H1 (cell line): ENCODE measurements around the gene FRS2. TPM values are rescaled to one million over a fixed set of nuclear protein-coding genes. Genes with fewer than 3 reads are reported as not detected.

Experiments
- CTCF ChIA-PET: fragments of 300-600 bp; sonication (Branson Sonifier 250); formaldehyde crosslinking; loops from one replicate; lab custom pipeline; 2021; ENCODE audit not compliant: partially characterized antibody; lab: Charles Lee
- POLR2A ChIA-PET: fragments of 300-600 bp; sonication (Branson Sonifier 250); formaldehyde crosslinking; loops from one replicate; lab custom pipeline; 2021; ENCODE audit warnings: inconsistent platforms; ENCODE audit not compliant: partially characterized antibody; lab: Charles Lee
- DNase-seq, 2 experiments: peaks; one replicate each; pipeline versions ENCODE4 v3.0.0 to v3.0.0-alpha.2; 2010 to 2022; ENCODE audit warnings: low spot score in 2 of 2, low read depth in 1 of 2, mixed read lengths in 1 of 2
- FAIRE-seq: peaks from 2 replicates; lab custom pipeline; 2011; peaks lifted over from hg19 to GRCh38; lab: Jason Lieb, UNC
- H2AFZ ChIP-seq: 2 replicates; pipeline ENCODE4 v1.8.1; 2012; ENCODE audit warnings: low read length, inconsistent platforms
- H2AK5ac ChIP-seq: 2 replicates; pipeline ENCODE4 v1.6.1; 2013; ENCODE audit warnings: low read depth, low read length
- H2BK120ac ChIP-seq: replicated peaks from 2 replicates; pipeline ENCODE3; 2013; ENCODE audit warnings: low read depth, low read length, inconsistent platforms
- H2BK12ac ChIP-seq: 2 replicates; pipeline ENCODE4 v1.6.1; 2013; ENCODE audit warnings: low read depth, low read length
- H2BK15ac ChIP-seq: 2 replicates; pipeline ENCODE4 v1.6.1; 2013; ENCODE audit warnings: low read length
- H2BK20ac ChIP-seq: 2 replicates; pipeline ENCODE4 v1.6.1; 2013; ENCODE audit warnings: low read length
- H2BK5ac ChIP-seq: 2 replicates; pipeline ENCODE4 v1.6.1; 2013; ENCODE audit warnings: low read depth, low read length
- H3K14ac ChIP-seq: 2 replicates; pipeline ENCODE4 v1.6.1; 2013; ENCODE audit warnings: inconsistent platforms; ENCODE audit not compliant: insufficient read length
- H3K18ac ChIP-seq: 2 replicates; pipeline ENCODE4 v1.6.1; 2013; ENCODE audit warnings: low read length; ENCODE audit errors: extremely low read depth
- H3K23ac ChIP-seq: 2 replicates; pipeline ENCODE4 v1.6.1; 2013; ENCODE audit warnings: inconsistent platforms; ENCODE audit not compliant: insufficient read length
- H3K23me2 ChIP-seq: 2 replicates; pipeline ENCODE4 v1.6.1; 2013; ENCODE audit warnings: low read depth, low read length
- H3K27ac ChIP-seq: 2 replicates; pipeline ENCODE4 v1.6.1; 2011; ENCODE audit warnings: low read depth, low read length, inconsistent platforms
- H3K27me3 ChIP-seq, 4 experiments: replicated peaks in 1 of 4; 1 replicate in 1 of 4; 2 replicates in 3 of 4; pipeline versions ENCODE4 v1.6.1 to v1.8.1; 2011 to 2013; ENCODE audit warnings: low read length in 3 of 4, mild to moderate bottlenecking in 3 of 4, inconsistent platforms in 2 of 4, mixed read lengths in 2 of 4, moderate library complexity in 1 of 4; ENCODE audit not compliant: control insufficient read depth in 3 of 4, insufficient read depth in 3 of 4; ENCODE audit errors: extremely low read depth in 1 of 4
- H3K36me3 ChIP-seq, 4 experiments: 2 replicates each; pipeline versions ENCODE4 v1.6.1 to v1.8.1; 2011 to 2013; ENCODE audit warnings: mild to moderate bottlenecking in 4 of 4, low read length in 3 of 4, moderate library complexity in 2 of 4, control low read depth in 1 of 4, inconsistent platforms in 1 of 4; ENCODE audit not compliant: insufficient read depth in 4 of 4, control insufficient read depth in 2 of 4
- H3K4ac ChIP-seq: replicated peaks from 2 replicates; pipeline ENCODE3; 2013; ENCODE audit warnings: low read length, low read depth, mixed read lengths, inconsistent platforms; ENCODE audit not compliant: insufficient read length
- H3K4me1 ChIP-seq, 4 experiments: replicated peaks in 1 of 4; 1 replicate in 1 of 4; 2 replicates in 3 of 4; pipeline versions ENCODE4 v1.6.1 to v1.8.1; 2011 to 2013; ENCODE audit warnings: low read length in 3 of 4, inconsistent platforms in 2 of 4, mixed read lengths in 1 of 4; ENCODE audit not compliant: insufficient read depth in 4 of 4, control insufficient read depth in 3 of 4
- H3K4me2 ChIP-seq, 2 experiments: 2 replicates each; pipeline versions ENCODE4 v1.6.1 to v1.8.1; 2011 to 2013; ENCODE audit warnings: low read depth in 2 of 2, low read length in 2 of 2, control low read depth in 1 of 2, inconsistent platforms in 1 of 2, mild to moderate bottlenecking in 1 of 2; ENCODE audit not compliant: insufficient read depth in 1 of 2
- H3K4me3 ChIP-seq, 4 experiments: fragments of 200-600, 300-600 bp in 1 of 4; sonication (generic), shearing (Covaris generic), sonication (Bioruptor Twin) in 1 of 4; 2 replicates each; pipeline versions ENCODE4 v1.5.1 to v1.8.1; 2011 to 2016; ENCODE audit warnings: low read length in 4 of 4, low read depth in 3 of 4, control low read depth in 2 of 4, inconsistent platforms in 2 of 4, mild to moderate bottlenecking in 2 of 4, mixed read lengths in 1 of 4, moderate library complexity in 1 of 4; ENCODE audit not compliant: insufficient read depth in 2 of 4; ENCODE audit errors: extremely low read depth in 1 of 4
- H3K56ac ChIP-seq: replicated peaks from 2 replicates; pipeline ENCODE3; 2013; ENCODE audit warnings: low read depth, mild to moderate bottlenecking, mixed read lengths, low read length, inconsistent platforms; ENCODE audit not compliant: insufficient read length
- H3K79me1 ChIP-seq: 2 replicates; pipeline ENCODE4 v1.6.1; 2013; ENCODE audit warnings: low read depth, low read length, control low read depth
- H3K79me2 ChIP-seq, 2 experiments: 2 replicates each; pipeline versions ENCODE4 v1.6.1 to v1.8.1; 2012 to 2013; ENCODE audit warnings: low read length in 2 of 2, mild to moderate bottlenecking in 2 of 2, inconsistent platforms in 1 of 2; ENCODE audit not compliant: insufficient read depth in 2 of 2, control insufficient read depth in 1 of 2
- H3K9ac ChIP-seq, 4 experiments: replicated peaks in 1 of 4; 1 replicate in 1 of 4; 2 replicates in 3 of 4; pipeline versions ENCODE4 v1.6.1 to v1.8.1; 2011 to 2013; ENCODE audit warnings: low read depth in 3 of 4, low read length in 3 of 4, control low read depth in 2 of 4, mild to moderate bottlenecking in 2 of 4, moderate library complexity in 2 of 4, inconsistent platforms in 1 of 4; ENCODE audit errors: extremely low read depth in 1 of 4
- H3K9me3 ChIP-seq, 2 experiments: 2 replicates each; pipeline versions ENCODE4 v1.6.1 to v1.8.1; 2012 to 2013; ENCODE audit warnings: mild to moderate bottlenecking in 2 of 2, moderate library complexity in 2 of 2, control low read depth in 1 of 2, inconsistent platforms in 1 of 2, low read depth in 1 of 2, low read length in 1 of 2, mixed read lengths in 1 of 2; ENCODE audit not compliant: insufficient read depth in 2 of 2
- H4K20me1 ChIP-seq, 2 experiments: replicated peaks in 1 of 2; 2 replicates each; pipeline versions ENCODE3 to v1.8.1; 2011 to 2013; ENCODE audit warnings: inconsistent platforms in 2 of 2, low read length in 2 of 2, mild to moderate bottlenecking in 1 of 2; ENCODE audit not compliant: insufficient read depth in 2 of 2, control insufficient read depth in 1 of 2
- H4K5ac ChIP-seq: 2 replicates; pipeline ENCODE4 v1.6.1; 2013; ENCODE audit warnings: low read length, low read depth, mixed read lengths, inconsistent platforms; ENCODE audit not compliant: insufficient read length
- H4K8ac ChIP-seq: 2 replicates; pipeline ENCODE4 v1.8.0; 2013; ENCODE audit warnings: mild to moderate bottlenecking, moderate library complexity, low read length, inconsistent platforms; ENCODE audit not compliant: insufficient read depth; ENCODE audit errors: extremely low read depth
- H4K91ac ChIP-seq: replicated peaks from 2 replicates; pipeline ENCODE3; 2013; ENCODE audit warnings: low read length, mixed read lengths, inconsistent platforms; ENCODE audit not compliant: insufficient read length
- CHD1 ChIP-seq: IDR thresholded peaks from 2 replicates; pipeline ENCODE4 v1.6.1; 2012; ENCODE audit warnings: low read depth, low read length, improper control_type of control experiment
- EZH2 ChIP-seq: fragments of 200-600 bp; sonication (generic); IDR thresholded peaks from 2 replicates; pipeline ENCODE4 v1.7.1; 2012; ENCODE audit warnings: low read depth, mild to moderate bottlenecking, moderate library complexity, low read length, inconsistent platforms; ENCODE audit not compliant: severe bottlenecking
- GABPA ChIP-seq: IDR thresholded peaks from 2 replicates; pipeline ENCODE4 v1.6.1; 2011; ENCODE audit warnings: mild to moderate bottlenecking, low read length, moderate library complexity, borderline replicate concordance; ENCODE audit not compliant: insufficient read depth
- HDAC2 ChIP-seq, 2 experiments: fragments of 300-600 bp in 1 of 2; sonication (generic) in 1 of 2; IDR thresholded peaks; 2 replicates each; pipeline ENCODE4 v1.6.1; 2011 to 2012; ENCODE audit warnings: low read depth in 2 of 2, low read length in 2 of 2, mild to moderate bottlenecking in 2 of 2, moderate library complexity in 2 of 2, borderline replicate concordance in 1 of 2, inconsistent platforms in 1 of 2
- HDAC6 ChIP-seq: IDR thresholded peaks from one replicate; pipeline ENCODE4 v1.7.1; 2012; ENCODE audit warnings: low read depth, mild to moderate bottlenecking, inconsistent platforms, low read length, moderate library complexity
- RNF2 ChIP-seq: fragments of 200-900, 300-1000 bp; sonication (generic); IDR thresholded peaks from 2 replicates; pipeline ENCODE4 v1.7.1; 2016; ENCODE audit warnings: borderline replicate concordance, low read depth, mild to moderate bottlenecking, antibody characterized with exemption, low read length; ENCODE audit not compliant: poor library complexity, severe bottlenecking; ENCODE audit errors: missing control alignments
- SP1 ChIP-seq: IDR thresholded peaks from 2 replicates; pipeline ENCODE4 v1.6.1; 2011; ENCODE audit warnings: low read depth, low read length
- WGBS, 2 experiments: shearing (Covaris generic) in 1 of 2; methylation state at CpG; one replicate each; pipeline versions ENCODE4 v1.1.6 to v1.1.7; 2013 to 2015; ENCODE audit warnings: low lambda C conversion rate in 2 of 2, mixed read lengths in 2 of 2, inconsistent platforms in 1 of 2, low coverage in 1 of 2, missing lambda C conversion rate in 1 of 2; ENCODE audit not compliant: insufficient replicate concordance in 2 of 2, insufficient coverage in 1 of 2, insufficient read length in 1 of 2; ENCODE audit errors: extremely low coverage in 1 of 2, missing lambda C conversion rate in 1 of 2; 5-methylcytosine and 5-hydroxymethylcytosine counted together
- polyA plus RNA-seq, 7 experiments: library from polyadenylated mRNA; depleted of rRNA in 3 of 7; stranded (reverse) in 5 of 7; unstranded in 2 of 7; fragments of >200 nt in 5 of 7; fragments of 200-250 nt in 2 of 7; gene quantifications; 1 replicate in 5 of 7; 2 replicates in 1 of 7; 4 replicates in 1 of 7; pipeline versions ENCODE4 v1.2.1 to v1.2.3, GENCODE V29; 2011 to 2013; ENCODE audit warnings: missing spikeins in 2 of 7, mixed read lengths in 2 of 7
- total RNA-seq: library from RNA; stranded (reverse); fragmentation: NEBNext Ultra II Directional; extraction: Animal tissue kit (Norgen Biotek cat#: 25700); gene quantifications from 2 replicates; pipeline ENCODE4 v1.2.1, GENCODE V29; 2021

Gene FRS2
- total and polyA plus RNA-seq, 2 of the 8 experiments (the other 6 are each of a cell fraction or from before 2014, with no cell fraction given), result 10.3 to 35.8 TPM

DNA sequence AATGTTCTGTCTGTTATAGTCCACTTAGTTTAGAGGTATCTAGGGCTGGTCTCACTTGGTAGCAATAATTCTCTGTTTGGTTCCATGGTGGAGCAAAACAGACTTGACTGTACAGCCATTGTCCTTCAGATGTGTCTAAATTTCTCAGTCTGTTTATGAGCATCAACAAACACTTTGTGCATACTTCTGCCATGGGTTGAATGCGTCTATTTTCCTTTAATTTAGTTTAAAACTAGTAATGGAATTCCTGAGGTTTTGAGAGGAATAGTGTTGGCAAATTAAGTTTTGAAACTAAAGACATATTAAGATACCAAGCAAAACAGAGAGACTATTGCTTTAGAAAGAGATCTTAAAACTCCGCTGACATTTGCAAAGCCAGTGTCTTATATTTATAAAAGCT, 22.6 kb downstream of the FRS2 start:
- Histone ChIP-seq H3K14ac (no peak overlapping the region), H2BK15ac (no peak overlapping the region), H3K18ac (no peak overlapping the region)
- no peak for FAIRE-seq
- TF ChIP-seq SP1 (no peak), HDAC6 (no peak), GABPA (no peak), HDAC2 (IDR thresholded peaks at IDR 0.05; ENCODE audit: borderline replicate concordance in 1 of 2, low read depth in 2 of 2, low read length in 2 of 2) (no peak), EZH2 (no peak), RNF2 (no peak), CHD1 (no peak)
- TF ChIP-seq, all 59 proteins: peak for 0
- Histone ChIP-seq H4K8ac (no peak overlapping the region), H3K79me2 (peaks cover 0 to 98% of the 10 kb centered on the region in 2 experiments; a peak in 3 of 4 replicates), H2BK120ac (no peak overlapping the region), H4K20me1 (peaks cover 0 to 3% of the 10 kb centered on the region in 2 experiments), H3K56ac (no peak overlapping the region), H3K4ac (no peak overlapping the region), H2AK5ac (no peak overlapping the region), H2AFZ (no peak overlapping the region), H2BK20ac (no peak overlapping the region), H3K4me1 (no peaks in the 10 kb centered on the region), H4K91ac (no peak overlapping the region), H3K23ac (peak overlapping the region; percentile 92), H3K23me2 (no peaks in the 10 kb centered on the region), H3K36me3 (peaks cover 0 to 3% (median 0%) of the 10 kb centered on the region in 4 experiments; a peak in 1 of 8 replicates), H4K5ac (no peak overlapping the region), H3K4me3 (no peak overlapping the region), H3K9me3 (no peaks in the 10 kb centered on the region), H3K79me1 (peaks cover 2% of the 10 kb centered on the region), H3K27me3 (no peaks in the 10 kb centered on the region), H2BK5ac (no peak overlapping the region), H3K9ac (no peak overlapping the region), H3K27ac (no peak overlapping the region), H2BK12ac (no peak overlapping the region), H3K4me2 (no peak overlapping the region)
- 98% methylated on average over 2 of the region's 2 CpGs; no CpG with 5 or more reads in 1 of the 2 experiments for WGBS, 2 experiments
- CTCF ChIA-PET, result interaction anchor here (0.6 to 2.4 kb wide), 2 partner anchors 22 to 23 kb away, joined by 4 to 7 read pairs; no protein-coding TSS in a partner anchor
- POLR2A ChIA-PET, result interaction anchor here (2.0 to 2.1 kb wide), 2 partner anchors 8 to 22 kb away, joined by 6 to 7 read pairs; partner anchors contain the start of gene FRS2
- DNase-seq, result no peak
